Neural progenitor cell (in vitro differentiated cells): Measurements from ENCODE around the gene SPACA9.

Experiments used
- EZH2 ChIP-seq: fragments of 200-600 bp; sonication (generic); IDR thresholded peaks from 2 replicates; pipeline ENCODE4 v1.6.1; 2017; ENCODE audit warnings: antibody characterized with exemption, mild to moderate bottlenecking, moderate library complexity
- TF ChIP-seq, protein P1 (sequence below): fragments of 200-600 bp; sonication (generic); IDR thresholded peaks from 2 replicates; pipeline ENCODE4 v1.5.1; 2017; ENCODE audit warnings: antibody characterized with exemption, mild to moderate bottlenecking

DNA sequence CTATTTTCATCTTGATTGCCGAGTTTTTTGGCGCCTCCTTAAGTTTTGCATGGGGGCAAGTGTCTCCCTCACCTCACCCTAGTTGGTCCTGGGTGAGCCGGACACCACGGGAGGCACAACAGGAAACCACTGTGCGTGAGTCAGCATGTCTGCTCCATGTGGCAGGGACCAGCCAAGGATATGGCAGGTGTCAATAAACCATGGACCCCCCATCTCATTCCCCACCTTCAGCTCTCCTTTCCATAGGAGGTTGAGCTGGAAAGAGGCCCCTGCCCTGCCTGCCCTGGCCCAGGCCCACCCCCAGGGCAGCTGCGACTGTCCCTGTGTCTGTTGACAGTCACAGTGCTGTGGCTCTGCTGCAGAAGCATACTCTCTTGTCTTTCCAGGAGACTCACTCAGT, 3.1 kb downstream of the SPACA9 start:
- TF ChIP-seq, protein P1, sequence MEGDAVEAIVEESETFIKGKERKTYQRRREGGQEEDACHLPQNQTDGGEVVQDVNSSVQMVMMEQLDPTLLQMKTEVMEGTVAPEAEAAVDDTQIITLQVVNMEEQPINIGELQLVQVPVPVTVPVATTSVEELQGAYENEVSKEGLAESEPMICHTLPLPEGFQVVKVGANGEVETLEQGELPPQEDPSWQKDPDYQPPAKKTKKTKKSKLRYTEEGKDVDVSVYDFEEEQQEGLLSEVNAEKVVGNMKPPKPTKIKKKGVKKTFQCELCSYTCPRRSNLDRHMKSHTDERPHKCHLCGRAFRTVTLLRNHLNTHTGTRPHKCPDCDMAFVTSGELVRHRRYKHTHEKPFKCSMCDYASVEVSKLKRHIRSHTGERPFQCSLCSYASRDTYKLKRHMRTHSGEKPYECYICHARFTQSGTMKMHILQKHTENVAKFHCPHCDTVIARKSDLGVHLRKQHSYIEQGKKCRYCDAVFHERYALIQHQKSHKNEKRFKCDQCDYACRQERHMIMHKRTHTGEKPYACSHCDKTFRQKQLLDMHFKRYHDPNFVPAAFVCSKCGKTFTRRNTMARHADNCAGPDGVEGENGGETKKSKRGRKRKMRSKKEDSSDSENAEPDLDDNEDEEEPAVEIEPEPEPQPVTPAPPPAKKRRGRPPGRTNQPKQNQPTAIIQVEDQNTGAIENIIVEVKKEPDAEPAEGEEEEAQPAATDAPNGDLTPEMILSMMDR, result no peak
- TF ChIP-seq EZH2, result no peak
